NCI-H1694 treated with DMSO at 0.1 percent for 48 hours (cell line): ENCODE results near the gene MCAM.

Experiments
- DNase-seq: peaks from one replicate; lab custom pipeline; 2025; lab: John Stamatoyannopoulos, UW

MCAM gene, protein sequence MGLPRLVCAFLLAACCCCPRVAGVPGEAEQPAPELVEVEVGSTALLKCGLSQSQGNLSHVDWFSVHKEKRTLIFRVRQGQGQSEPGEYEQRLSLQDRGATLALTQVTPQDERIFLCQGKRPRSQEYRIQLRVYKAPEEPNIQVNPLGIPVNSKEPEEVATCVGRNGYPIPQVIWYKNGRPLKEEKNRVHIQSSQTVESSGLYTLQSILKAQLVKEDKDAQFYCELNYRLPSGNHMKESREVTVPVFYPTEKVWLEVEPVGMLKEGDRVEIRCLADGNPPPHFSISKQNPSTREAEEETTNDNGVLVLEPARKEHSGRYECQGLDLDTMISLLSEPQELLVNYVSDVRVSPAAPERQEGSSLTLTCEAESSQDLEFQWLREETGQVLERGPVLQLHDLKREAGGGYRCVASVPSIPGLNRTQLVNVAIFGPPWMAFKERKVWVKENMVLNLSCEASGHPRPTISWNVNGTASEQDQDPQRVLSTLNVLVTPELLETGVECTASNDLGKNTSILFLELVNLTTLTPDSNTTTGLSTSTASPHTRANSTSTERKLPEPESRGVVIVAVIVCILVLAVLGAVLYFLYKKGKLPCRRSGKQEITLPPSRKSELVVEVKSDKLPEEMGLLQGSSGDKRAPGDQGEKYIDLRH

DNA sequence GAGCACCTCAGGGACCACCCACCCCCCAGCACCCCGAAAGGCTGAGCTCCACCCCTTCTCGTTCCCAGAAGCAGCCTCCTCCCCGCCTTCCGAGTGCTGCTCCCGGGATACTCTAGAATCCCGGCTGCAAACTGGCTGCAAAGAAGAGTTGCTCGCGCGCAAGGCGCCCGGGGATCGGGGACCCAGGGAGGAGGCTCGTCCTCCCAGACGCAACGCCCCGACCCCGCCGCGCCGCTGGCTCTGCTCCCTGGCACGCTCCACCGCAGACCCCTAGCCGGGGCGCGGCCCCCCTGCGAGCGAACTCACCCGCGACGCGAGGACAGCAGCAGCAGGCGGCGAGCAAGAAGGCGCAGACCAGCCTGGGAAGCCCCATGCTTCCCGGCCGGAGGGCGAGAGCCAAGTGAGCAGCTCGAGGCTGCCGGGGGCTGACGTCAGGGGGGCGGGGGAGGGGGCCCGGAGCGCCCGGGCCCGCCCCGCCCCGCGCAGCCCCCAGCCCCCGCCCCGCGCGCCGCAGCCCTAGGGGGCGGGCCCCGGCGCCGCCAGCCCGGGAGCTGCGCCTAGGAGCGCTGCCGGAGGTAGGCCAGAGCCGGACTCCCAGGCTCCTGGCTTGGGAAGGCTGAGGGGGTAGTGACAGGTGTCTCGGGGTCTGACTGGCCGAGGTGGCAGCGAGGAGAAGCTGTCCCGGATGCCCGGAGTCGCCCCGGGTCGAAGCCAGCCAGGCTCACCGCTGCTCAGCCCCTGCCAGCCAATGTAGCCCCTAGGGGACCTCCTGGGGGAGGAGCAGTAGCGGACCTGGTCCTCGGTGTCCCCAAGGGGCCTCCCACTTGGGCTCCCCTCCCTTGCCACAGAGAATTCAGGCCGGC lies at the start of gene MCAM:
MCAM (minus strand) TSS at position 402 of the 863 bp plus-strand sequence; CDS start at position 373, 29 bp downstream.
- no peak for DNase-seq

DNA sequence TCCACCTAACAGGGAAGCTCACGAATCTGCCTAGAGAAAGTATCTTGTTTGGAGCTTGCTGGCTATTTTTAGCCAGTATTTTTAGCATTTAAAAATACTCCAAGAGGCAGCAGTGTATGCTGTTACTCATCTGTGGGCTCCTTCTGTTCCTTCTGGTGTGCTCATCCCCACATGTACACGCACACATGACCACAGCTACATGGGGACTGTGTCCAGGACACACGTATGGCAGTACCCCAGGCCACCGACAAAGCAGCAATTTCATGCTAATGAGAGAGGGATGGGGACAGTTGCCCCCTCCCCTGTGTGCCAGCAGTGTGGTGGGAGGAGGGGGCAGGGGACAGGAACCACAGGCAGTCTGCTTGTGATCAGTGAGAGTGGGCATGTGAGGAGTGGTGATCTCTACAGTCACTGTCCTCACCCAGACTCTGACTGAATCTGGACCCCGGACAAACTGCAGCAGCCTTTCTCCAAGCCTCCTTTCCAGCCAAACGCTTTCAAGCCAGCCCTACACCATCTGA lies 48.2 kb upstream of the MCAM start:
- no peak for DNase-seq

DNA sequence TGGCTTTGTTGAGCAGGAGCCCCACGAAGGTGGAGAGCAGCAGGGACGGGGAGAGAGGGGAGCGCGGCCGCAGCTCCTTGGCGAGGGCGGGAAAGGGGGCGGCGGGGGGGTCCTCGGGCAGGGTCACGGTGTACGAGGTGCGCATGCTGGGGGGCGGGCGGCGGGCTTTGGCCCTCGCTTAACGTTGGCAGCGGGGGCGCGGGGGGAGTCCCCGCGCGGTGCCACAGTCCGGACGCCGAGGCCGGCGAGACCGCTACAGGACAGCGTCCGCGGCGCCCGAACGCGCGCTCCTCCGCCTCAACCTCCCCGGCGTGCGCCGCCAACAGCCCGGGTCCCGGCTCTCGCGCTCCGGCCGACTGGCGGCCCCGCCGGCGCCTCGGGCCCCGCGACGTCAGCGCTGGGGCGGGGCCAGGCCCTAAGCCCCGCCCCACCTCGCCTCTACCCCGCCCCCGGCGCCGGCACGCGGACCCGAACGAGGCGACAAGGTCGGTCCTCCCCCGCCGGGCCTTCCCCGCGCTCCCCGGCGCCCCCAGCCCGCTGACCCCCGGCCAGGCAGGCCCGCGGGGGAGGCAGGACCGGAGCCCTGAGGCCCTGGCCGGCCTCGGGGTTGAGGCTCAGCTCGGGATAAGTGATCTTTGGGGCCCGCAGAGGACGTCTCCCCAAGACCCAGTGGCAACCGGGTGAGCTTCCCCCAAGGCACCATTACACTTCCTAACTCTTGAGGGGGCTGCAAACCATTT lies 47.1 kb upstream of the MCAM start:
- no peak for DNase-seq

DNA sequence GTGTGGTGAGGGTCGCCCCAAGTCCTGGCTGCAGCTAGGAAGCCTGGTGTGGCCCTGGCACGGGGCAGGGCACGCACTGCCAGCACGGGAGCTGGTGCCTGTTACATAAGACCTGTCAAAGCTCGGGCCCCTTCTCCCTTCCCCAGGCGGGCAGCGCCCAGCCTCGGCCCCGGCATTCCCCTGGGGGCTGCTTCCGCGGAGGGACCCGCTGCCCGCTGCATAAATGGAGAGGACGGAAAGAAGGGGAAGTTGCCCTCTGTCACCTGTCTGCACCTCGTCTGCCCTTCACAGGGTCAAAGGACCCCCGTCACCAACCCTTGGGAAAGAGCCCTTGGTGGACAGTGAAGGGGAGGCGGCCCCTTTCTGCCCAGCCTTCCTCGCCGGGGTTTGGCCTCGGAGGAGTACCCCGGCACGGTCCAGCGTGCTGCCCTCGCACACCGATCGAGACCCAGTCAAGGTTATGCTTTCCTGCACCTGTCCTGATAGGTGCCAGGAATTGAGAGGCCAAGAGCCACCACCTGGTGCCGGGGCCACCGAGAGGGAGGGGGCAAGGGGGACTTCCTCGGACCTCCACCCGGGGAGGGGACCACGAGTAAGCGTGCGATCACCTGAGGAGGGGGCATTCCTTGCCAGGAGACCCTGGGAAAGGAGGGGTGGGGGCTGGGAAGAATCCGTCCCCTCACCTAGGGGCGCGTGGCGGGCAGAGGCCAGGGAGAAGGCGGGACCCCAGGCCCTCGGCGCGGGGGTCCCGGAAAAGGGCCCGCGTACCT lies 46.3 kb upstream of the MCAM start:
- no peak for DNase-seq

DNA sequence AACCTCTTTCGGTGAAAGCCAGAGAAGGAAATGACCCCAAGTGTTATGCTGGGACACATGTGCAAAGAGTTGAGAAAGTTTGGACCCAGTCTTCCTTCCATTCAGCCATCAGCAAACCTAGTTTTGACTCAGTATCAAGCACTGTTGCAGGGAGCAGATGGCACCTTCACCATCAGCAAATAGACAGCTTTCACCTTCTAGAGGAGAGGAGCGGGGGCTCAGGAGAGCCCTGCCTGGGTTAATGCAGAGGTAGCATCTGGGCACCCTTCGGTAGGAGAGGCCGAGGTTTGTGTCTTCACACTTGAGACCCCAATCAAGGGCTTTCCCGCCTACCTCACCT lies 45.8 kb upstream of the MCAM start:
- no peak for DNase-seq

DNA sequence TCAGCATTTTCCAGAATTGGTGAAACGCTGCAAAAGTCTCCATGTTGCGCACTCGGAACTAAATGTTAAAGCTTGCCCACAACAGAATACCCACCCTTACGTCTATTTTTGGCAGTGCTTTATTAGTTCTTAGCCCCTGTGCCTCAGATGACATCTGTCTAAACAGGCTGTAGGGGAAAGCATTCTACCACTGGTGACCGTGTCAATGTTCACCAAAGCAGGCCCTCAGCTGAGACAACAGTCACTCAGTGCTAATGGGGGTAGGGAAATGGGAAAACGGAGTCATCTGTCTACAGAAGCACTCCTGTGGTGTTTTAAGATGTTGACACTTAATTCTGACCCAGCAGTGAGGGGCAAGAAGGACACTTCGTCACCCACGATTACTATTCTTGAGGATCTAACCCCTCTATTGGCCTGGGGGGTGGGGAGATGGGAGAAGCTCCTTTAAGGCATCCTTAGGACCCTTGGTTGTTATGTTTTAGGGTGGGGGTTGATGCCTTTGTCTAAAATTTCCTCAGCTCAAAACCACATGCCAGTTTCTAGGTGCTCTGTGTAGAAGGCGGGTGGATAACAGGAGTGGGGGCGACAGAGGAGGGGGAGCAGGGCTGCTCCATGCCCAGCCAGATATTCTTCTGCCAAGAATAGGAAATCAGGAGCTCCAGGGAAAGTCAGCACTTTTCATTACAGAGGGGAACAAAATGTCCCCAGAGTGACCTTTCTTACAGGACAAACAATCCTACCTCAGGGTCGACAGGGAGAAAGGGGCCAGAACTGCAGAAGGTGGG lies 45.2 kb upstream of the MCAM start:
- no peak for DNase-seq

DNA sequence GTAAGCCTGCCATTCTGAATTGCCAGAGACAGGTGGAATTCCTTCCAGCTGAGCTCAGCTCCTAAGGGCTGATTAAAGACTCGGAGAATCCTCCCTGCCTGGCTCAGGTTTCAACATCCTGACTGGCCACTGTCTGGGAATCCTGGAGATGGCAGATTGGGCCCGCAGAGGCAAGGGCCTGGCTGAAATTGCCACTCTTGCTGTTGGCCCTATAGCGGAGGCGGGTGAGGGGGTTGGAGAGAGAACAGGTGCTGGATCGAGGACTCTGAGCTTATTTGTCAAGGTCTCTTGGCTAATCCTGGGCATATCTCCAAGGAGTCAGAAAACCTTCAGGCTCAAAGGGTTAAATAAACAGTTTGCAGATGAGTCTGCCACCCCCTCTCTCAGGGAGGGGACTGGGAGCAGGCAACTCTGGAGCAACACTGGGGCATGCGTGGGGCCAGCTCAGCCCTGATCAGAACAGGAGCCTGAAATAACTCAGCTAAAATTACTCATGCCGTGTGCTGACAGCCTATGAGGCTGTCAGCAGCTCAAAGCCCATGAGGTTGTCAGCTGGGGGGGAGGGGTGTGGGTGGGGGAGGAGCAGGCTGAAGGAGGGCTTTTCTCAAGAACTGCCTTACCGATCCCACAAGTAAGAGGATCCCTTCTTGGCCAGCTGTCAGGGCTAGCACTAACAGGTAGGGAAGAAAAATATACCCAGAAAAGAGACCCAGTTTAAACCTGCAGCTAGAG lies 44.3 kb upstream of the MCAM start:
- no peak for DNase-seq

DNA sequence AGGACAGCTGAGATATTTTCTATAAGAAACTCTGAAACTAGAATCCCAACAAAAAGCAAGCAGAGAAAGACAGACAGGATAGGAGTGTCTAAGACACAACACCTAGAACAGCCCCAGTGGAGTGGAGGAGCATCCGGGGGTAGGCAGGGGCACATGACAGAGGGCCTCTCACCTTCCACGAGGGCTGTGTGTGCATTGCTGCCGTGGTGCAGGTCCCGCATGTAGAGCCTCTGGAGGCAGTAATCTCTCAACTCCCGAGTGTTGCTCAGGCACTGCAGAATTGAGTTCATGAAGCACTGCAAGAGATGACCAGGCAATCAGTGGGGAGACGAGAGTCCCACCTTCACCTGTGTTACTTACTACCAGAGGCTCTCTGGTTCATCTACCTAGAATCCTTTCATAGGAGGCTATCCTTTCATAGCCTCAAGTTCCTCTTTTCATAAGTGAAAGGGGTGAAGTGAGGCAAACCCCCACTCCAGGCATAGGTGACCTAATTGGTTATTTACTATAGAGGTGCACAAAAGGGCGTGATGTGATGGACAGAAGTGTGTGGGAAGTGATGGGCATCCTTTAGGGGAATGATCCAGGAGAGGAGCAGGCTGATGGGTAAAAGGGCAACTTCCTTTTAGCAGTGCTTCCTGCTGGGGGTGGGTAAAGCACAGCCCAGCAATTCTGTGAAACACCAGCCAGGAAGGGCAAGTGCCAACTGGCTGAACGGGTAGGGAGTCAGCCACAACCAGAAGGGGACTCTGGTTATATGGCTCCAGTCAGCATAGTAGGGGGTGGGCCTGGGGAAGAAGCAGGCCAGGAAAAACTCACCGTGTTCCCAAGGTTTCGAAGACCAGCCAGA lies 42.7 kb upstream of the MCAM start:
- DNase-seq = no peak

DNA sequence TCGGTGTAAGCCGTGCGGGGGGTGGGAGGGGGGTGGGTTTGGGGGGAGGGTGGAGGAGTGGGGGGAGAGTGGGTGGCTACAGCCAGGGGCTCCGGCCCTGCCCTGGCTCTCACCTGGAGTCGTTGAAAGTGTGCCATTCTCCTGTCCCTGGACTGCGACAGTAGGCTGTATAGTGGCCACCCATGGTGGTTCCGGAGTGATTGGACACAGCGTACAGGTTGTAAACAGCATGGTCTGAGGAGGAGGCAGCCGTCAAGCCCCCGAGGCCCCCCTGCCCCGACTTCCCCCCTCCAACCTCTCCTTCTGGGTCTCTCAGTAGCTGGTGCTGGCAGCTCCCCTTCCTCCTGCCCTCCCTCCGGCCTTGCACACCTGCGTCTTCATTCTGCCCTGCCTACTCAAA lies 40.1 kb upstream of the MCAM start:
- DNase-seq = no peak

DNA sequence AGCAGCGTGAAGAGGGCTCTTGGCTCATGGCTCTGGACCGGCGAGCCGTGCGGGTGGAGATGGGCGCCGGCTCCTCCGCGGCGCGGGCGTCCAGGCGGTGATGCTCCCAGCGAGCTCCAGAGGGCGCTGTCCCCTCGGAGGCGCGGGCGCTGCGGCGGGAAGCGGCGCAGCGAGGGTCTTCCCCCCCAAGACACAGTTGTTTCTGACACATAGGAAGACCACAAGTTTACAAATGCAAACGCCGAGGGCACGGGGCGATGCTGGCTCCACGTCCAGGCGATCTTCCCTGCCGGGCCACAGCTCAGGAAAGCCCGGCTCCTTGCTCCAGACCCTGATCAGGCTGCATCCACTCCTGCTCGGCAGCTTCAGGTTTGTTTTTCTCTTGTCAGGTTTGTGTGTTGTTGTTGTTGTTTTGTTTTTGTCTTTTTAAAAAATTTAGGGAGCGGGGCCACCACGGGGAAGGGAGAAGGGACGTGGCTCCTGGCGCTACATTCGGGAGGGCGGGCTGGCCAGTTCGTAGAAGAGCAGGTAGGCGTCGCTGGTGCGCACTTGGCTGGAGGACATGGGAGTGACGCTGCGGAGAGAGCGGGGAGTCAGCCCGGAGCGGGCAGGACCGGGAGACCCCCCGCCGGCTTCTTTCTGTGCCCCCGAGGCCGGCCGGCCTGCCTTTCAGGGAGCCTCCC lies 39.6 kb upstream of the MCAM start:
- no peak for DNase-seq

DNA sequence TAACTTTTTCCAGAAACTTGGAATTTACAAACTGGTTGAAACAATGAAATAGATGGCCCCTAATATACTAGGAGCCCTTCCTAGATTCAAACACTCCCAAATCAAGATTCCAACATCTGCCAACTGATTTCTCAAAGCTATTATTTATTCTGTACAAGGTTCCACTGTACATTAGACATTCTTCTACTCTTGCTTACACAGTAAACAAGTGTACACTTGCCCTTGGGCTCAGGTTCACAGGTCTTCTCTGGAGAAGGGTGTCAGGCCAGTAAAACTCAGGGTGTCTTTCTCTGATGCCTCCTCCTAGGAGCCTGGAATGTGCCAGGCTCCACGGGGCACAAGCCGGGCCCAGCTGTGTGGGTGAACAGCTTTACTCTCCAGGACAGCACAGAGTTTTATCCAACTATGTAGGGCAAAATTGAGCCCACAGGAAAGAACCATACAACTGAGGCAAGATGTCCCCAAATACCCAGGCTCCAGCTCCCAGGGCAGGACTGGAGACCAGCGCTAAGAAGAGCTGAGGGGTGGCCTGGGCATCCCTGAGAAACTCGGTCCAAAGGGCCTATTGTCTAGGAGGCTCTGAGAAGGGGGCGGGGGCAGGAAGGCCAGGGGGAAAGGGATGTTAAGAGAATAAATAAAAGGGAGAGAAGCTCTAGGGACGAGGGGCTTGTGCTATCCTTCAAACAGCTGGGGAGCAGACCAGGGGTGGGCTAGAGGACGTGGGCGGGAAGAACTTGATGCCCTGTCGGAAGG lies 38.3 kb upstream of the MCAM start:
- DNase-seq = no peak

DNA sequence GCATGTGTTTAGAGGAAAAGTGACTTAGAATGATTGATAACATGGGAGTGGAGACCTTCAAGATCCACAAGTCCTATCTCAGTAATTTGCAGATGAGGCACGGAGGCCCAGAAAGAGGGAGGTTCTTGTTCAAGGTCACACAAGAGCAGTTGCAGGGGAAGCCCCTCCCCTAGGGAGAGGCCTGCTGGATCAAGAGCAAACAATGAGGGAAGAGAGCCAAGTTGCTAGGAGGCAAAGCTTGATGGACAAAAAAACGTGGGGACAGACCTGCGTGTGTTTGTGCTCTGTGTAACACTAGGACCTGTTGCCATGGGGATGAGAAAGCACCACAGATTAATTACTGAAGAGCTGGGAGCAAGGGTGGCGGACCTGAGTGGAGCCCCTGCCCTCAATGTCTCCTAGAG lies 35.9 kb upstream of the MCAM start:
- DNase-seq = no peak

DNA sequence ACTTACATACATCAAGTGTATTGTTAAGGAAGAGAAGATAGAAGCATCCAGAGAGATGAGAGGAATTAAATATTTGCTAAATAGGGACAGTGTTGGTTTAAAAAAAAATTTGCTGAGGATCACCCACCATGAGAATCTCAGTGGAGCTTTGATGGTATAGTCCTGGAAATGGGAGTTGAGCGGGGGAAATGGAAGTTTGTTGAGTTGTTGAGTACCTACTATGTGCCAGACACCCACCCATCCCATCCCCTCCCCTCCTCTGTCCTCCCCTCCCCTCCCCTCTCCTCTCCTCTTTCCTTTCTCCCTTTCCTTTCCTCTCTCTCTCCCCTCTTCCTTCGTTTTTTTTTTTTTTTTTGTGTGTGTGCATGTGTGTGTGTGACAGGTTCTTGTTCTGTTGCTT lies 34.3 kb upstream of the MCAM start:
- DNase-seq = no peak

DNA sequence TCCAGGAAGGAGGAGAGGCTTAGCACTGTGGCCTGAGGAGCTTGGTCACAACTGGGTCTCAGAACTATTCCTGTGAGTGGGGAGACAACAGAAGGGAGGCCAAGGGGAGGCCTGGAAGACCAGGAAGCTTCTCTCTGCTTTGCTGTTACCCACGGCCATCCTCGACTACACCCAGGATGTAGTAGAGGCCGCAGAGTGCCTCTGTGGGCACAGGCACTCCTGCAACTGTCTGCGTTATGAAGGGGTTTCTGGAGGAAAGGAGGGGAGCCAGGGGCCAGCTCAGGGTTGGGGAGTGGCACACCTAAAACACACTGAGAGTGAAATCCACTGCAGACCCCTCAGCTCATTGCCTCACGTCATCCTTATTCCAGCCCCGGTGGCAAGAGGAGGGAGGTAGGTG lies 33.4 kb upstream of the MCAM start:
- DNase-seq = no peak

DNA sequence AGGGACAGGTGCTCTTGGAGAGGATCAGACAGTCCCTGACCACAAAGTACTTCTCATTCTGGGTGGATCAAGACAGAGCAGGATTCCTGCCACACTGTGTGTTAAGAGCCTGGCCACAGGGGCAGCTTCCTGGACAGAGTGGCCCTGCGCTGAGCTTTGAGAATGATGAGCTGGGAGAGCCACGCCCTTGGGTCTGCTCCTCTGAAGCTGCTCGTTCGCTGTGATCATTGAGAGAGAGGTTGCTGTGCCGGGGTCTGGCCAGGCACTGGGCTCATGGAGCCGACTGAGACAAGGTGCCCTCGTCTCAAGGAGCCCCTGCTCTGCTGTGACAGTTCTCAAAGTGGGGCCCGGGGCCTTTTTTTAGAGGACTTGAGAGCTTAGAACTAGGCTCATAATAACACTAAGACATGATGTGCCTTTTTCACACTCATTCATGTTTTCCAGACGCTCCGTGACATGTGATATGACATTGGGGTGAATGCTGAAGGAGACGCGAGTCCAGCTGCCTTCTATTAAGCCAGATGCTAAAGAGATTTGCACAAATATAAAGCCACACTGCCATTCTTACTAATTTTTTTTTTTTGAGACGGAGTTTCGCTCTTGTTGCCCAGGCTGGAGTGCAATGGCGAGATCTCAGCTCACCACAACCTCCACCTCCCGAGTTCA lies 31.1 kb upstream of the MCAM start:
- no peak for DNase-seq

DNA sequence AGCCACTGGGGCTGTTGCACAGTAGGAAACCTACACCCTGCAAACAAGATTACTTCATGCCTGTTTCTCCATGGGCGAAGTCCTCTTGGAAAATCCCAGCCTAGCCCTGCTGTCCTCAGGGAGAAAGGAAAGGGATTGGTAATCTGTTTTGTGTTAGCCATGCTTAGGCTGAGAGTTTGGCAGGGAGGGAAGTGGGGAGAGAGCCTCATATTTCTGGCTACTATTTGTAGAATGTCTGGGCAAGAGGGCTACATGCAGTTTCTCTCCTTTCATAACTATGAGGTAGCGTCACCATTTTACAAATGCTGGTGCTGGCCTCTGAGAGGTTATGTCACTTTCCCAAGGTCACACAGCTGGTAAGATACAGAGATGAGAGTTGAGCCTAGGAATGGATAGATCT lies 30.3 kb upstream of the MCAM start:
- no peak for DNase-seq

DNA sequence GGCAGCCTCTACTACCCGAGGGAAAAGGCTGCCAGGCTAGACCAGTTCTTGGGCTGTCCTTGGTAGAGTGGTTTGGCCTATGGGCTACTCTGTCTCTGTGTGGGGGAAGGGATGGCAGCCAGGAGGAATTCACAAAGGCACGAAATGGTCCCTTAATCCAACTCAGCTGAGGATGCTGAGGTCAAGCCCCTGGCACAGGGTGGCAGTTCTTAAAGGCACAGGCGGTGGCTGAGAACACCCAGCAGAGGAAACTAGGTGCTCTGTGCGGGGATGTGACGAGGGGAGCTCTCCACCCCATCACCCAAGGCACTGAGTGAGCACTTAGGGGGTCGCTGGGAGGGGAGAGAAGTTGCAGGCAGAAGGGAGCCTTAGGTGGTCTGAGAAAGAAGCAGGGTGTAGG lies 29.7 kb upstream of the MCAM start, which contains the start of gene MFRP:
MFRP (minus strand) TSS at position 101 of the 400 bp plus-strand sequence. CDS start 192 bp downstream, outside the sequence.
- no peak for DNase-seq
